NCI-H1436 (cell line): ENCODE measurements around the gene SLC8A2.

ENCODE experiments used
- DNase-seq: peaks from one replicate; lab custom pipeline; 2025; lab: John Stamatoyannopoulos, UW

Gene SLC8A2

GRCh38 chr19:47459477-47459876 lies 12.2 kb downstream of the SLC8A2 start:
- no peak for DNase-seq

GRCh38 chr19:47458672-47459071 lies 13.0 kb downstream of the SLC8A2 start:
- no peak for DNase-seq

- no peak for DNase-seq
These were observed 14.8 kb downstream of the SLC8A2 start for GRCh38 chr19:47456721-47457474.

DNA sequence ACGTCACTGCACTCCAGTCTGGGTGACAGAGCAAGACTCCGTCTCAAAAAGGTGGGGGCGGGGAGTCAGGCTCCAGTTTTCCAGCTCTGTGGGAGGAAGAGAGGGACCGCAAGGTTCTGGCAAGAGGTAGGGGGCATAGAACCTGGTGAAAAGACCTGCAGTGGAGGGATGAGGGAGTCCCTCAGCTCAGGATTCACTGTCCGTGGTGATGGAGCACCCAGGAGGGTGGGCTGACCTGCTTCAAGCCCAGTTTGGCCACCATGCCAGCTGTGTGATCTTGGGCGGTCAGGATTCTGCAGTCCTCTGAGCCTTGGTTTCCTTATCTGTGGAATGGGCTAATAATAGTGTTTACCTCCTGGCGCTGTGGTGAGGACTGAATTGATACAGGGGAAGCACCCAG lies 21.2 kb downstream of the SLC8A2 start:
- no peak for DNase-seq

DNA sequence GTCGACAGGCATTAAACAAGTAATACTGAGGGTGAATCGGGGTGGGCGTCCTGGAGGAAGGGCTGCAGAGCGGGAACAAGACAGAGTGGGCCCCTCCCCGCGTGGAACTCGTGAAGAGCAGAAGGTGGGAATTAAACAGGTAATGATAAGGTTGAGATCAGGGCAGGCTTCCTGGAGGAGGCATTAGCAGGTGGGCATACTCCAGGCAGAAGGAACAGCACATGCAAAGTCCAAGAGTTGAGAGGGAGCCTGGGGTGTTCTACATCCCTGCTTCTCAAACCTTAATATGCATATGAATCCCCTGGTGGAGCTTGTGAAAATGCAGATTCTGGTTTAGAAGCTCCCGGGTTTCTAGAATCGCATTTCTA lies 23.3 kb downstream of the SLC8A2 start:
- no peak for DNase-seq

- peak; percentile 66 for DNase-seq
These were observed 24.0 kb downstream of the SLC8A2 start for GRCh38 chr19:47447470-47448359.

- peak; percentile 56 for DNase-seq
These were observed 24.9 kb downstream of the SLC8A2 start for GRCh38 chr19:47446534-47447469.

- DNase-seq: peak; percentile 62
These were observed 25.7 kb downstream of the SLC8A2 start for GRCh38 chr19:47445937-47446402.

DNA sequence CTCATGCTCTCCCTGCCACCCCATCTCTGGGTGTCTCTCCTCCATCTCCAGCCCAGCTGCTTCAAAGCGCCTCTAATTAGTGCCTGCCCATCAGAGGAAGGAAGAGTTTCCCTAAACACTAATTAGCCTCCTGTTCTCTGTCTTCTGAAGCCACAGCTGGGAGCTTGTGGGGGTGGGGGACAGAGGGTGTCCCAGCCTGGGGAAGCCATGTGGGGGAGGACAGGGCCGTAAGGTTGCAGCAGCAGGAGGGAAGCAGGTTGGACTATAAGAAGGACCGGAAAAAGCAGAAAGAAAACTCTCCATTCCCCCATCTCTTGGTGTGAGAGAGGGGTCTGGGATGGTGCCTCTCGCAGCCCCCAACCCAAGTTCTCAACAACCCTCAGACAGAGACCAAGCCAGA lies 26.2 kb downstream of the SLC8A2 start:
- DNase-seq: no peak

GRCh38 chr19:47444388-47444821 lies 27.3 kb downstream of the SLC8A2 start:
- DNase-seq: no peak

- no peak for DNase-seq
These were observed 28.4 kb downstream of the SLC8A2 start for GRCh38 chr19:47443331-47443730.

DNA sequence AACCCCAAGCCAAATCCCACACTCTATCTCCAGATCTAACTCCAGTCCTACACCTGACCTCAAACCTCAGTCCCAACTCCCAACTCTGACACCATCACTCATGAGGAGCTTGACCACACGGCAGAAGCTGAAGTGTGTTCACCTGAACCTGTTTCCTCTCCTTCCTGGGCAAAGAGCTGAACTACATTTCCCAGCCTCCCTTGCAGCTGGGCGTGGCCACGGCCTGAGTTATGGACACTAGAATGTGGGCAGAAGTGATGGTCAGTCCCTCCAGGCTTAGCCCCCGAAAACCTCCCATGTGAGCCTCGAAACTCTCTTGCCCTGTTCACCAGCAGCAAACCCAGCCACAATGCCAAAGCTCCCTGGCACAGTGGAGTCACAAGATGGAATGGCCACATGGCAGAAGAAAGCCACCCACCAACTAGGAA lies 32.9 kb downstream of the SLC8A2 start:
- no peak for DNase-seq

GRCh38 chr19:47437500-47437899 lies 34.2 kb downstream of the SLC8A2 start:
- no peak for DNase-seq

DNA sequence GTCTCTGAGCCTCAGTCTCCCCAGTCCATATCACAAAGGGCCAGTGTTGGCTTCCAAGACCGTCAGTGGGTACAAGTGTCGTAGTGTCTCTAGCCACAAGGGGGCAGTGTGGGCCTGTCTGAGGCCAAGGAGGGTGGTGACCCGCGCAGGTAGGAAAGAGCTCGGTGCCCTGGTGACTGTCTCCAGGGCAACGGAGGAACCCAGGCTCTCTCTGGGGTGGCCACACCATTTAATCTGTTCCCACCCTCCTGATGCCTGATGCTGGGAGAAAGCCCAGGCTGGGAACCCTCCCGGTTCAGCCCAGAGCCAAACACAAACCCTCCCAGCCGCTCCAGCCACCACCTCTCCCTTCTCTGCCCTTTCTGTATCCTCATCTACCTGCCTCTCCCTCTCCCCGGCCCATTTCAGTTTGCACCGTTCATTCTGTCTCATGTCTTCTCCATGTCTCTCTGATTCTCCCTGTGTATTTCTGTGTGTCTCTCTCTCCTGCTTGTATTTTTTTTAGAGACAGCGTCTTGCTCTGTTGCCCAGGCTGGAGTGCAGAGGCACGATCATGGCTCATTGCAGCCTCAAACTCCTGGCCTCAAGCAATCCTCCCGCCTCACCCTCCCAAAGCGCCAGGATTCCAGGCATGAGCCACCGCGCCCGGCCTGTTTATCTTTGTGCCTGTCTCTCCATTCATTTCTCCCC lies 34.8 kb downstream of the SLC8A2 start:
- DNase-seq: peak; percentile 84

GRCh38 chr19:47435883-47436417 lies 35.7 kb downstream of the SLC8A2 start:
- no peak for DNase-seq

DNA sequence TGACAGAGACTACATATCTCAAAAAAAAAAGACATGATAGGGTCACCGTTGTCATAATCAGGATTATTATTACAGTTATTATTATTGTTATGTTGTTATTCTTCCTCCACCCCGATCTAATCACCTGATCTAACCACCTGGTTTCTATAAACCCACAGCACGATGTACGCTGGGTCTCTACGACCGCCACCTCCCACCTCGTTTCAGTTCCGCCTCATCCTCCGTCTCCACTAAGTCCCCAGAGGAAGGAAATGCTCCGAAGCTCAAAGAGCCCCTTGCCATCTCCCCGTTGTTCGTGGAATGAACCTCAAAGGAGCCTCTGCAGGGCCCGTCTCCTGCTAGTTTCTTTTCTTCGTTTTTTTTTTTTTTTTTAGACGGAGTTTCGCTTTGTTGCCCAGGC lies 36.5 kb downstream of the SLC8A2 start:
- no peak for DNase-seq

DNA sequence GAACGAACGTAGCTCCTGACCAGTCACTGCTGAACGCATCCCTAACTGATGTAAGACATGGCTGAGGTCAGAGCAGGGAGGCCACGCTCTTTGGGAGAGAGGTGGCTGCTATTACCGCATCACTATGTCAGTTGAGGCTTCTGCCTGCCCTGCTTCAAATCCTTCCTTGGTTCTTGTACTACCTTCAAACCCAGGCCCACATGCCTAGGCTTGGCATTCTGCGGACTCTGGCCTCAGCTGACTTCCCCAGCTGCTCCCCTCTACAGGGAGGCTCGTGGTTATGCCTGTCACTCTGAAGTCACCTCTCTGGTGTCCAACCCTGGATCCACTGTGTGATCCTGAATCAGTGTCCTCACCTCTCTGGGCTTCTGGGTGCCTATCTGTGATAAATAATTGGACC lies 37.6 kb downstream of the SLC8A2 start:
- no peak for DNase-seq

GRCh38 chr19:47433121-47433520 lies 38.6 kb downstream of the SLC8A2 start:
- no peak for DNase-seq

GRCh38 chr19:47432499-47432898 lies 39.2 kb downstream of the SLC8A2 start:
- DNase-seq: no peak

- no peak for DNase-seq
These were observed 39.6 kb downstream of the SLC8A2 start for GRCh38 chr19:47432091-47432490.
